GM21367 (cell line): ENCODE data around the gene THAP12.

Source experiments
- ATAC-seq: cut with Tn5 transposase; IDR thresholded peaks from one replicate; pipeline ENCODE4 v1.9.1; 2021; ENCODE audit not compliant: unreplicated experiment

Gene THAP12

GRCh38 chr11:76380159-76380976 is 564 bp downstream of the THAP12 start:
- ATAC-seq, result peak; percentile 12

- no peak for ATAC-seq
These were observed 1.1 kb downstream of the THAP12 start for GRCh38 chr11:76379807-76380158.

- ATAC-seq, result no peak
These were observed 4.0 kb downstream of the THAP12 start for GRCh38 chr11:76376746-76377558.

DNA sequence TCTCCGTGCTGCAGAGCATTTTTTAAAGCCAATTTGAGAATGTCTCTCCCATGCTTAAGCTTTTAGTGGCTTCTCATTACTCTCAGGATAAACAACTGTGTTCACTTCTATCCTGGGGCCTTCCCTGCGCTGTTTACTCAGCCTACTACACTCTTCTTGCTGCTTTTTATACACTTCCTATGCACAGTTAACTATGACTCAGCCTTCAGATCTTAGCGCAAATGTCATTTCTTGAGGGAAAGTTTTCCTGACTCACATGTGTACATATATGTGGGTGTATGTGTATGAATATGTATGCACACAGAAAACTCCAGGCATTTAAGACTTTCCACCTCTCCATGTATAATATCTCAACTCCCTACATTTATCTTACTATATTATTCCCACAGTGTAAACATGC is 9.8 kb downstream of the THAP12 start:
- no peak for ATAC-seq

- no peak for ATAC-seq
These were observed 11.5 kb downstream of the THAP12 start for GRCh38 chr11:76369406-76369805.

GRCh38 chr11:76368490-76368889 is 12.4 kb downstream of the THAP12 start:
- no peak for ATAC-seq

DNA sequence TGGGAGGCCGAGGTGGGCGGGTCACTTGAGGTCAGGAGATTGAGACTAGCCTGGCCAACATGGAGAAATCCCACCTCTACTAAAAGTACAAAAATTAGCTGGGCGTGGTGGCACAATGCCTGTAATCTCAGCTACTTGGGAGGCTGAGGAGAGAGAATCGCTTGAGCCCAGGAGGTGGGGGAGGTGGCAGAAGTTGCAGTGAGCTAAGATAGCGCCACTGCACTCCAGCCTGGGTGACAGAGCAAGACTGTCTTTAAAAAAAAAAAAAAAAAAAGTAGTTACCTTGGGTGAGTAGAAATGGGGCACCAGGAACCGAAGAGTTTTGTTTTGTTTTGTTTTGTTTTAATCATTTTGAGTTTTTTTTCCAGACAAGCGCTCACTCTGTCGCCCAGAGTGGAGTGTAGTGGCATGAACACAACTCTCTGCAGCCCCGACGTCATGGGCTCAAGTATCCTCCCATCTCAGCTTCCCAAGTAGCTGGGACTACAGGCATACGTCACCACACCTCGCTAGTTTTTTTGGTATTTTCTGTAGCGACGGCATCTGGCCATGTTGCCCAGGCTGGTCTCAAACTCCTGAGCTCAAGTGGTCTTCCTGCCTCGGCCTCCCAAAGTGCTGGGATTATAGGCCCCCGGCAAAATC is 15.8 kb downstream of the THAP12 start:
- no peak for ATAC-seq

- ATAC-seq, result no peak
These were observed 18.2 kb downstream of the THAP12 start for GRCh38 chr11:76362716-76363115.

- no peak for ATAC-seq
These were observed 19.2 kb downstream of the THAP12 start for GRCh38 chr11:76361776-76362175.

GRCh38 chr11:76361374-76361773 is 19.6 kb downstream of the THAP12 start:
- no peak for ATAC-seq

DNA sequence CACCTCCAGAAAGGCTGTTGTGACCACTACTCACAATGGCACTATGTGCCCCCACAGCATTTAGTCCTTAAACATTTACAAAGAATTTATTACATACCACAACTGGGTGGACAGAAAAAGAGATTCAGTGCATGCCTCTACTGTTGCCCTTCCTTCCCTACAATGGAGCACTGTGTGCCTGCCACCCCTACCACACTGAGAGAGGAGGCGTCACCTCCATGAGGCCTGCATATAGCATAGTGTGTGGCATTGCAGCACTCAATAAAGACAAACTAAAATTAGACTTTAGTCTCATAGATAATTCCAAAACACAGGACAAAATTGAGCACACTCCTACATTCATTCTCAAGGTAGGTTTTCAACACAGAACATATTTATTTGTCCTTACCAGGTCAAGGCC is 25.8 kb downstream of the THAP12 start:
- no peak for ATAC-seq

DNA sequence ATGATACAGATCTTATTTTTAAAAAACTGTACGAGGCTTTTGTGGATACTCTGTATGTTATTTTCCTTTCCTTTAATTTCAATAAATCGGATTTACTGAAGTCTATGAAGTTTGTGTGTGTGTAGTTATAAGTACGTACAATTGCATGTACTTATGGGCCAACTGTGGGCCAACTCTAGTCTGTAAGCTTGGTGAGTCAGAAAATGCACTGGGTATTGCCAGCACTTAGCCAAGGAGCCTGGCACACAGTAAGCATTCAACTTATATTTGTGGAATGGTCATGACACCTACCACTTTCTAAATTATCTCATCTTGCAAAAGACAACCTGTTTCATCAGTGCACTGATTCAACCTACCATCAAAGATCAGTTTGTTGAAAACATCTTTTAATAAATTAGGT is 32.6 kb downstream of the THAP12 start:
- ATAC-seq, result no peak

GRCh38 chr11:76347466-76347865 is 33.5 kb downstream of the THAP12 start:
- no peak for ATAC-seq

GRCh38 chr11:76339221-76339620 is 41.7 kb downstream of the THAP12 start:
- ATAC-seq, result no peak

GRCh38 chr11:76337923-76338322 is 43.0 kb downstream of the THAP12 start:
- ATAC-seq, result no peak

DNA sequence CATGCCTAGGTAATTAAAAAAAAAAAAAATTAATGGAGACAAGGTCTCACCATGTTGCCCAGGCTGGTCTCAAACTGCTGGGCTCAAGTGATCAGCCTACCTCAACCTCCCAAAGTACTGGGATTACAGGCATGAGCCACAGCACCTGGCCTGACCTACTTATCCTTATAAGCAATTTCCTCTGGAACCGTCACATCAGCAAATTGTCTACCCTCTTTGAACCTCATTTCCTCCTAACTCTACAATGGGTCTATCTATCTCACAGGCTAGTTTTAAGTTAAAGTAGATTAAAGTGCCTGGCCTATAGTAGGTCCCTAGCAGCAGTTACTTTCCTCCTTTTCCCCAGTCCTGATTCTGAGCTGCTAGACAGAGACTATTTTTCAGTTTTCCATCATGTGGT is 43.5 kb downstream of the THAP12 start:
- no peak for ATAC-seq

DNA sequence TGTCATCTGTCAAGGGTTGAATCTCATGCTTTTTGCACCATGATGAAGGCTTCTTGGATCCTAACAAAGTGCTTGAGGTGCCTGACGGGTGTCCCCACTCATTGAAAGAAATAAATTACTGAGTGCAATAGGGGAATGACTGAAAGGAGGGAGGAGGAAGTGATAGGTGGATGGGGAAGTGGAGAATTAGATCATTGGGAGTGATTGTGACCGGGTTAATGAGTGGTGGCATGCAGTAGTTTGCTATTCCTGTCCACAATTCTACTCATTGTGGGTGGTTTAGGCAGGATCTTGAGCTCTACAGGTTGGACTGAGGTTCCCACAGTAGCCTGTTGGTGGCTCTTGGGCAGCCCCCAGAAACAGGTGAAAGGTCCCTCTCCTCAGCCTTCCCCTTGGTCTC is 44.3 kb downstream of the THAP12 start:
- ATAC-seq, result no peak

GRCh38 chr11:76335842-76336241 is 45.1 kb downstream of the THAP12 start:
- no peak for ATAC-seq

DNA sequence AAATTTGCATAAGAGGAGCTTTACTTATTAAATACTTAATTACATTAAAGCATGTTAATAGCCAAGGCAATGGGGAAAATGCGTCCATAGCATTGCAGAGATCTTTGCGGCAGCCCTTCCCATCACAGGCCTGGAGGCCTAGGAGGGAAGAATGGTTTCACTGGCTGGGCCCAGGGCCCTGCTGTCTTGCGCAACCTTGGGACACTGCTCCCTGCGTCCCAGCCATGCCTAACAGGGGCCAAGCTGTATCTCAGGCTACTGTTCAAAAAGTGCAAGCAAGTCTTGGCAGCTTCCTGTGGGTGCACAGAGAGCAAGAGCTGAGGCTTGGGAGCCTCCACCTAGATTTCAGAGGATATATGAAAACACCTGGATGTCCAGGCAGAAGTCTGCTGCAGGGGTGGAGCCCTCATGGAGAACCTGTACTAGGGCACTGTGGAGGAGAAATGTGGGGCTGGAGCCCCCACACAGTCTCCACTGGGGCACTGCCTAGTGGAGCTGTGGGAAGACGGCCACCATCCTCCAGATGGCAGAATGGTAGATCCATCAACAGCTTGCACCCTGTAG is 46.0 kb downstream of the THAP12 start:
- no peak for ATAC-seq

- no peak for ATAC-seq
These were observed 50.3 kb downstream of the THAP12 start for GRCh38 chr11:76330651-76331050.

- no peak for ATAC-seq
These were observed 50.9 kb downstream of the THAP12 start for GRCh38 chr11:76329983-76330382.
